Mammary epithelial cell (primary cell): ENCODE measurements around the gene MAD2L1.

Experiments
- CTCF ChIP-seq, 2 donors: IDR thresholded peaks in 1 of 2; conservative IDR thresholded peaks in 1 of 2; 2 replicates each; pipeline ENCODE4 v1.5.1; 2011 to 2012; ENCODE audit warnings: inconsistent platforms in 2 of 2, low read length in 2 of 2, mild to moderate bottlenecking in 2 of 2, control low read depth in 1 of 2, low read depth in 1 of 2; ENCODE audit not compliant: insufficient read depth in 1 of 2; ENCODE audit errors: extremely low read depth in 1 of 2
- EZH2 ChIP-seq: IDR thresholded peaks from 2 replicates; pipeline ENCODE4 v1.6.1; 2012; ENCODE audit warnings: low read length, inconsistent platforms, borderline replicate concordance

GRCh38 chr4:120055795-120056194, 10.9 kb downstream of the MAD2L1 start:
- TF ChIP-seq CTCF (conservative IDR thresholded peaks at IDR 0.05 in 1 of 2, IDR thresholded peaks at IDR 0.05 in 1 of 2; ENCODE audit: extremely low read depth in 1 of 2, insufficient read depth in 1 of 2, low read depth in 1 of 2, low read length in 2 of 2) (no peak), EZH2 (no peak)
